T1000 (cell line): ENCODE data around the gene ZBTB24.
"Not testable (repeated sequence)": the region's sequence is repeated elsewhere in the genome, so short reads cannot be mapped to it uniquely, and the experiment has no call there.

Source experiments
- DNase-seq: peaks from one replicate; lab custom pipeline; 2025; ENCODE audit warnings: mixed read lengths; lab: John Stamatoyannopoulos, UW

Gene ZBTB24

DNA sequence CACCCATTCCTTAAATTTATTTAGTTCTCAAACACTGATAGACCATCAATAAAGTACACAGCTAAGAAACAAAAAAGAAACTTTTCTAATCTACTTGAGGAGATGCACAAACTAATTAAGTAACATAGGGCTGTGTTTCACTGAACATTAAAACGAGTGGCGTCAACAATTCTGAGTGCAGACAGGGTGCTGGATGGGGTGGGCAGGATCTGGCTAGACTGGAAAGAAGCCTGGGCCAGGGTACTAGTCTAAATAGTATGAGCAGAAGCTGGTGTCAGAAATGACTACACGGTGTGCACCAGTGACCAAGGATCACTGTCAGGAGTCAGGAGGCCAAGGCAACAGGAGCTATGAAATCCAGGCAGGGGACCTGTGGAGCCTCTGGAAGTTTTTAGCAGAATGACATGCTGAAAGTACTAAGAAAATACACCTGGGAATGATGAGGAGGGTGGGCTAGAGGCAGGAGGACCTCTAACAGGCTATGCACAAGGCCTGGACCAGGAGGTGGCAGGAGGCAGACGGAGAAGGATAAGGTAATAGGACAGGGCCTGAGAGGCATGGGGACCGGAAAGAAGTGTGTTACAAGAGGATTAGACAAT, 13.3 kb downstream of the ZBTB24 start:
- no peak for DNase-seq

DNA sequence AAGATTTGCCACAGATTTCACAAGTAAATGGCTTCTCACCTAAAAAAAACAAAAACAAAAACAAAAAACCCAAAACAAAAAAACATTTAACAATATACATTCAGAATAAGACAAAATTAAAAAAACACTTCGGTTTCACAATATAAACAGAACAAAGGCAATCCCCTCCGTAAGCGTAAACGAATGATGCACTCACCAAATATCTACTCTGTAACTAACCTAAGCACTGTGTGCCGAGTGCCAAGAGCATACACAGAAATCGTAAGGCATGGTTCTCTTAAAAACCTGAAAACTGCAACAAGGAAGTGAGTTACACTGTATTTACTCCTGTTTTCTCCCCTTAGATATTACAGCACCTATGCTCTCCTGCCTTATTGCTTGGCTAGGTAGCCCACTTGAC, 15.3 kb downstream of the ZBTB24 start:
- DNase-seq = no peak

DNA sequence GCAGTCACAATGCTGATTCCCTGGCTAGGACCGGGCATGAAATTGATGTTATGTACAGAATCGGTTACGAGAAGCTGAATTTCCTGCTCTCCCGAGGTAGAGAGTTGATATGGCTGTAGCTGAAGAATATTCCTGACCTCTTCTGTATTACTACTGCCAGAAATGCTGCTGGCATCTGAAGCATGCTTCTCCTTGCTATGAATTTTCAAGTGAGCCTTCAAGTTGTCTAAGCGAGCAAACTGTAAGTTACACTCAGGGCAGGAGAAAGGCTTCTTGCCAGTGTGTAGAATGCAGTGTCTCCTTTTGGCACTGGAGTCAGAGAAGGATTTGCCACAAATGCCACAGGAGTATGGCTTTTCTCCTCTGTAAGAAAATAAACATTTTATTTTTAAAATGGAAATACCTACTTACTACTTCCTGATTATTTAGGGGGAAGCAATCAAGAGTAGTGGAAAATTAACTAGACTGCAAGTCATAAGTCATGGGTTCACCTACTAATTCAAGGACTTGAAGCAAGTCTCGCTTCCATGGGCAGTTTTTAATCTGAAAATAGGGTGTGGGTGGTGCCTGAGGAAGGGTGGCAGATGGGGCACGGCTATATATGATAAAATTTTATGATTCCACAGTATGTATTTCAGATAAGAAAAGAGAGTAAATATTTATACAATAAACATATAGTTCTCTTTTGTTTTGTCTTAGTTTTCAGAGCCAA, 16.7 kb downstream of the ZBTB24 start:
- DNase-seq = no peak

DNA sequence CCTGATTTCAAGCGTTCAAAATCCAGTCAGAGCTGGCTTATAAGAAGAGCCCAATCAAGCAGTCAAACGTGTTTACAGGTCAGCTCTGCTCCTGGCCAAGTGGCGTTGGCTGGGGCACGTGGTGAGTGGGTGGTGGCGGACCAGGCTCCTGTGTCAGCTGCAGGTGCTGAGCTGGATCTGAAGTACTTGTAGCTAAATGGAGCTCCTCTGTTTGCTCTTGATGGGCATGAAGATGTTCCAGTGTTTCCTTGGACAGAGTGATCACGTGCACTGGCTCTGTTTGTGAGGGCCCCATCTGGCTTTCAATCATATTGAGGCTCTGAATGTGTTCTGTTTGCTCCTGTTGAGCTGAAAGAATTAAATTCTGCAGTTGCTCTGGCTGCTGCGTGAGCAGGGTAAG, 17.2 kb downstream of the ZBTB24 start:
- DNase-seq = no peak

DNA sequence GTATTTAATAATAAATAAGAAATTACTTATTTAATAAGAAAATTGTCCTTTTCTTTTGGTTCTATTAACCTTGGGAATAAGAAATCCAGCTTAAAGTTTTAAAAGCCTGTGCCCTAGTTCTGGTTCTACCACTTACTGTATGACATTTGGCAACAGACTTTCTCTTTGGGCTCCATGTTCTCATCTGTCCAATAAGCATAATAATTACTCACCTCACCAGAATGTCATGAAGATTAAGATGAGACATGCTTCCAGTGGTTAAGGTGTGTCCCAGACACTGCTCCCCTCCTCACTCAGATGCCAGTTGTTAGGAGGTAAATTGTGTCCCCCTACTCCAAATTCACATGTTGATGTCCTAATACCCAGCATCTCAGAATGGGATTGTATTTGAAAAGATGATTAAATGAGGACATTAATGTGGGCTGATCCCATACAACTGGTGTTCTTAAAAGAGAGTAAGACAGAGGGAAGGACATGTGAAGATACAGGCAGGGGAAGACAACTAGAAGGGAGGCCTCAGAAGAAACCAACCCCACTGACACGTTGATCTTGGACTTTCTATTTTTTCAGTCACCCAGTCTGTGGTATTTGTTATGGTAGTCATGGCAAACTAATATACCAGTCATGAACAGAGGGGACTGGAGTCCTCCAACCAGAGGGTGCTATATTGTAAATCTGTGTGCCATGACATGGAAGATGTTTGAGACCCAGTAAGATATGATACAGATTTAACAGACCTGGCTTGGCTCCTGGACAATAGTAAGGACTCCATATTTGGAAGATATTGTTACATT, 21.1 kb downstream of the ZBTB24 start:
- no peak for DNase-seq

DNA sequence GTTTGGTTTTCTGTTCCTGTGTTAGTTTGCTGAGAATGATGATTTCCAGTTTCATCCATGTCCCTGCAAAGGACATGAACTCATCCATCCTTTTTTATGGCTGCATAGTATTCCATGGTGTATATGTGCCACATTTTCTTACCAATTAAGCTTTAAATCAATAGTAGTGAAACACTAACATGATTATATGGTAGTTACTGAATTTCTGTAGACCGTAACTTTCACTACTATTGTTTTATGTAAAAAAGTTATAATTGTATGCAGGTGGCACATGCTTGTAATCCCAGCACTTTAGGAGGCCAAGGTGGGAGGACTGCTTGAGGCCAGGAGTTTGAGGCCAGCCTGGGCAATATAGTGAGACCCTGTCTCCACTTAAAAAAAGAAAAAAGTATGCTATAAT, 21.8 kb downstream of the ZBTB24 start:
- not testable (repeated sequence) for DNase-seq

DNA sequence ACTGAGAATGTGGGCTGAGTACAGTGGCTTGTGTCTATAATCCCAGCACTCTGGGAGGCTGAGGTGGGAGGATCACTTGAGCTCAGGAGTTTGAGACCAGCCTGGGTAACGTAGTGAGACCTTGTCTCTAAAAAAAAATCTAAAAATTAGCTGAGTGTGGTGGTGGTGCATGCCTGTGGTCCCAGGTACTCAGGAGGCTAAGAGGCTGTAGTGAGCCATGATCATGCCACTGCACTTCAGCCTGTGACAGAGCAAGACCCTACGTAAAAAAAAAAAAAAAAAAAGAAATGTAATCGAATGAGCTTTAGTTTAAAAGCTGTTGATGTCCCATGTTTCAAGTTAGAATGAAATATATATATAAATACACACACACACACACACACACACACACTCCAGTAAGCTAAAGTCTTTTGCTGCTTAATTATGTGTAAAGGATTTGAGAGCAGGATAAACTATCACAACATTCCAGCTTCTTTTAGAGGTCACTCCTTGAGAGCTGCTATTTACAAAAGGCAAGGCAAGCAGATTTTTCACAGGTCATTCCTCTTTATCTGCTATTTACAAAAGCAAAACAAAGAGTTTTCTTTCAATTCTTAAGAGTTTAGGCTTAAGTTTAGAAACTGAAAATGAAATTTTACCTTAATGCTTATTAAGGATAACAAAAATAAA, 22.7 kb downstream of the ZBTB24 start:
- no peak for DNase-seq

DNA sequence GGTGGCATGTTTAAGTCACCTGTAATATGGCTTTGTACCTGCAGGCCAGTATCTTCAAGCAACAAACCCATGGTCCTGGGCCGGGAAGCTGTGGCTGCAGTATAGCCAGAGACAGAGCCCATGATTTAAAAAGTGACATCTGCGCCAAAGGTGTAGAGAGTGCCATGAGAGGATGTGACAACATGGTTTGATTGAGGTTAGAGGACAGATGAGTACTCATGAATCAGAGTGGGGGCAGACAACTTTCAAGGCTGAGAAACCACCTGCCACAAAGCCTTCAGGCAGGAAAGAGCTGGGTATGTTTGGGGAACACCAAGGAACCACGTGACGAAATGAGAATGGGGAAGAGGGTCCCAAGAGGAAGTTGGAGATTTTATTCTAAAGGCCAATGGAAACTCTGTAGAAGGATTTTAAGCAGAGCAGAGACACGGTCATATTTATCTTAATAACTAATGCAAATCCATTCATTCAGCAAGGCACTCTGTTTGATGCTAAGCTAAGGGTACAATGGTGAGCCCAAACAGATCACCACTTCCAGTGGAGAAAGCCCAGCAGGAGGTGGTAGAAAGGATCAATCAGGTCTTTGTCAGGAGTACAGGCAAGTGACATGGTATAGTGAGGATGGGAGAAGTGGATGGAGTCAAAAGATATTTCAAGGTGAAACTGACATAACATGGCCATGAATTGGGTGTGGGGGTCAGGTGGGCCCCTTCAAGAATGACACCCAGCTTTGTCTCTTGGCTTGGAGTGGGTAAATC, 24.1 kb downstream of the ZBTB24 start:
- no peak for DNase-seq

DNA sequence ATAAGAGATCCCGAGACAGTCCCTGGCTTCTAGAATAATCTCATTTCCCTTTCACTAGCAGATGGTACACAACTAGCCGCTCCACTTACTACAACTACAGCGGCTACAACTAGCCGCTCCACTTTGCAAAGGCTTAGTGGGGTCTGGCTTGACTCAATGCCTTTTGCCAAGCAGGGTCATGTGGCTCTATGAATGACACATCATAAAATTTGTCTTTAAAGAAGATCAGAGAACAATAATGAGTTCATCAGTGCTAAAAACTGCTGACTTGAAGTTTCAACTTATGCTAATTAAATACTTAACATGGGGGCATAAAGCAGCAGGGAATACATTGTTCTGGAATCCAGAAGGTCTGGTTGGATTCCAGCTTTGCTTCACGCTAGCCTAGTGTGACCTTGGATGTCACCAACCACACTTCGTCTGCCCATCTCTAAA, 25.4 kb downstream of the ZBTB24 start:
- no peak for DNase-seq

DNA sequence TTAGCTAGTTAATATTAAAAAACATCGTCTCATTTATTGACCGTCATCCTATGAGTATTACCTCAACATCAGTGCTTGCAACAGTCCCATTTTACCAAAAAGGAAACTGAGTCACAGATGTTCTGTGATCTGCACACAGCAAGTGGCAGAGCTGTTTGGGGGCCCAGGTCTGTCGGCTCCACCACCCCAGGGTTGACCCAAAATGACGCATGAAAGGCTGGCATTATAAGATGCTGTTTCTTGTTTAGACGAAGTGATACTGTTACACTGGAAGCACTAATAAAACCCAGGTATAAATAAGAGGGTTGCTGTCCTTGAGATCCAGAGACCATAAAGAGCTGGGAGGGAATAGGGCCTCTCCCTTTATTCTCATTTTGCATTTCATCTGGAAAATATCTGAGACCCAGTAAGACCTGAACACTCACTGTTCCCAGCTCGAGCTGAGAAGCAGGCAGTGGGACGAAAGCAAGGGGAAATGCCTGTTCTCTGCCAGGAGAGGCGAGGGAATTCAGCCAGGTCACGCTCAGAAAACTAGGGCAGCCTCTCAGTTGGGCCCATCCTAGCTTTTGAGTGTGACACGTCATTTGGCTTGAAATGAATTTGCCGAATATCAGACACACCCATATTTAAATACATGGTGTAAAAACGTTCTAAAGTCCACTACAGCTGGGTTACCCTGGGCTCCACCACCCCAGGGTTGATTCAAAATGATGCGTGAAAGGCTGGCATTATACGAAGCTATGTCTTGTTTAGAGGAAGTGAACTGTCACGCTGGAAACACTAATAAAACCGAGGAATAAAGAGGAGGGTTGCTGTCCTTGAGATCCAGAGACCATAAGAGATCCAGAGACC, 26.1 kb downstream of the ZBTB24 start:
- DNase-seq = no peak

DNA sequence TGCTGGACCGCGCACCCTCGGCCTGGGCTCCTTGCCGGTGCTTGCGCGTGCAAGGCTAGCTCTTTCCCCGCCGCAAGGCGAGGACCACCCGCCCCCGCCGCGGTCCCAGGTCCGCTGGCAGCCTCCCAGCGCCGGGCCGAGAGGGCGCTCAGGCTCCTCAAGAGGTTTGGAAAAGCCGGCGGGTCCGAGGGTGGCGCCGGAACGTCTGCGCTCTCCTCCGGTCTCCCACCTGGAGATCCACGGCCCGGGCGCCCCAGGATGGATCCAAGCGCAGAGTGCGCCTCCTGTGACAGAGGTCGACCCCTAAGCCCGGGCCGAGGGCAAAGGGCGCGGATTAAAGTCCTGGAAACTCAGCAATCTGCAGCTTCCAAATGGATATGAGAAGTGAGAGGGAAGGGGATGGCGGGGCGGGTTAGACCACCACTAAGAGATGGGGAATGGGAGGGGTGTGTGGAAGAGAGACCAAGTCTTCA, 26.9 kb downstream of the ZBTB24 start:
- DNase-seq = no peak

DNA sequence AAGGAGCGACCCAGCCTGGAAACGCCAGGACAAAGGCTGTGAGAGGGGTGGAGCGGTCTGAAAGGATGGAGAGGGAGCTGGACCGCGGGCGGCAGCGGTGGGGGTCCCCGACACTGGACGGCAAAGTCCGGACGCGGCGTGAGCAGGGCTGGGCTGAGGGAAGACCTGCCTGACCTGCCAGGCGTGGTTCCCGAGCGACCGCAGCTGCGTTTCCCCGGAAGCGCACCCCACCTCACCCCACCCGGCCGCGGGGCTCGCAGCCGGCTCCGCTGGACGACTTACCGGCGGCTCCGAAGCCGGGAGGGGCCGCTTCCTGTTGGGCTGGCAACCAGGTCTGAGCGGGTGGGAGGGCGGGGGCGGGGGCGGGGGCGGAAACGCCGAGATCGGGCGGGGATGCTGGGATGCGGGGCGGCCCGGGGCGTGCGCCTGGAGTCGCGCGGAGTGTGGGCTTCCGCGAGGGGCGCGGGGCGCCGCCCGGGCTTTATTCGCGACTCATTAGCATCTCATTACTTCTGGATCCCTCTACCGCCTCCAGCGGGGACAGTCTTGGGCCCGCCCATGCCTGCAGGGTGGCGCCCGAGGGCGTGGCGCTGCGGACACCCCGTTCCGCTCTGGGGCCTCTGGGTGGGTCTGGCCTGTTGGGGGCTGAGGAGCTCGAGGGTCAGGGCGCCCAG, 27.4 kb downstream of the ZBTB24 start, which contains the start of gene MICAL1:
MICAL1 (minus strand) TSS at position 336 of the 674 bp plus-strand sequence. CDS start 1,576 bp downstream, outside the sequence.
- peak; percentile 64 for DNase-seq

DNA sequence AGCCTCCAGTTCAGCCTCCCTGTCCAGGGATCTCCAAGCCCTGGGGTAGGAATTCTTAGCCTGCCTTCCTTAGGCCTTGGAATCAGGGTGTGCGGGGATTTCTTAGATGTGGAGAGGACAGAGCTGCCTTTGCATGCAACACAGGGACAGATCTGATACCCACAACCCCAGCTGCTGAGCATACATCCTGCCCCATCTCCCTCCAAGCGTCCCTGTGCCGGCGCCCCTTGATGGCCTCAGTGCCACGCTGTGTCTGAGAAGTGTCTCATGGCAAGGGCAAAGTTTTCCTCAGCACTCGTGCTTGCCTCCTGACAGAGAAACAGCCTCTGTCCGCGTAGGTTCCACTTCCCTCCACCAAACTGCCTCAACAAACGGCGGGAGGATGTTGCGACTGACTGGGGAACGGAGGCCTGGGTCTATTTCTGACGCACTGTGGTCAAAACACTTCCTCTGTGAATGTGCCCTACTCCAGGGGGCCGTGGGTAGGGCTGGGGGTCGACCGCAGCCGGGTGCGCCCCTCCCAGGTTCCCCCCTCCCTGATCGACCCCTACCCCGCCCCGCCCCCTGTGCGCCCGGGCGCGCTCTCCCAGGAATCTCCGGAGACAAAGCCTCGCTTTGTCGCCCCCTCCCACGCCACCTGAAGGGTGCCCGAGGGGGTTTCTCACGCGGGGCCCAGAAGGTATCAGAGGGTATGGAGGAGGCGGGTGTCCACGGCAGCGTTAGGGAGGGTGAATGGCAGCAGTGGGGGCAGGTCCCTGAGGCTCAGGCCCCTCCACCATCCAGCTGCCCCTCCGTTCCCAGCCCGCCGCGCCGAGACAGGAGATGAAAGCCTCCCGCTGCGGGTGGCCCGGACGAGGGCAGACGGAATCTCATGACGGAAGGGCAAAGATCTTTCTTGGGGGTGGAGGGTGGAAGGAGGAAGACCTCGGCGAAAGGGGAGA, 28.3 kb downstream of the ZBTB24 start:
- no peak for DNase-seq

DNA sequence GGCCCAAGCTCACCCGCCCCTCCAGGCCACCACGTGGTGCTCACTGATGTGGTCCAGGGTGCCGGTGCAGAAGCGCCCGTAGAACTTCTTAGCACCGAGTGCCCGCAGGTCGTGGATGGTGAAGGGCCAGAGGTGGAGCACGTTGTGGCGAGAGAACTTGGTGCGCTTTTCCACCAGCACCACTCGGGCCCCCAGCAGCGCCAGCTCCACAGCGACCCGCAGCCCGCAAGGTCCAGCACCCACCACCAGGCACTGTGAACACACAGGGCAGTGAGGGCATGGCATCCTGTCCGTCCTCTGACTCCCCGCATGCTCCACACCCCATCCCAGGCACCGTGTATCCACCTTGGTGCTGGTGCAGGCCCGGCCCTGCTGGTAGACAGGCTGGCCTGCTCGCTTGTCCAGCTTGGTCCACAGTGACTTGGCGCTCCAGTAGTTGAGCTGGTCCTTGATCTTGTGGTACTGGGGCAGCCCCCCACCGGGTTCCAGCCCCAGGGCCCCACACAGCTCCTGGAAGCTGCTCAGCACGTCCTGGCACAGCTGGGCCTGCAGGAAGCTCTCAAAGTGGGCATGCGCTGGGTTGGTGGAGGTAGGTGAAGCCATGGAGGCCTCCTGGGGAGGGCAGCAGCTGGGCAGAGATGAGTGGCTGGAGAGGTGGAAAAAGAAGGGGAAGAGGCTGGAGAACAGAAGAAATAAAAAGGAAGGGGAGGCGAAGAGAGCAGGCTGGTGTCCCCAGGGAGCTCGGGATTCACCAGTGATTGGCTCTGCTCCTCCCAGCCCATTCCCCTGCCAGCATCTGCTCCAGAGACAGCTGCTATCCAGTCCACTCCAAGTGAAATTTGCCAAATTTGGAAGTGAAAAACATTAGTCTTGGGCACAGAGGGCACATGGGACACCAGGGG, 29.2 kb downstream of the ZBTB24 start:
- DNase-seq = no peak

DNA sequence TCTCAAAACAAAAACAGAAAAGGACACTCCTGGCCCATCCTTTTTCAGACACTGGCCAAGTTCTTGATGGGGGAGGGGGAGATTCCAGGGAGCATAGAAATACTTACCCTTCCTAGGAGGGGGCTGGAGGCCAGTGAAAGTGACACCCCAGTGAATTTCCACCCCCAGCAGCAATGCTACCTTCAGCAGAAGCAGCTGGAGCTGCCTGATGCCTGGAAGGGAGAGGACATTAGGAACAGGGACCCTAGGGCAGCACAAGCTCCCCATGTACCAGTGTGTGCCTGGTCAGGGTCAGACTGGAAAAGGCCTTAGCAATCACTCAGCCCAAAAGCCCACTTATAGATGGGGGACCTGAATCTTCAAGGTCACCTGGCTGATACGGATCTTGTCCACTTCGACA, 29.9 kb downstream of the ZBTB24 start:
- no peak for DNase-seq

DNA sequence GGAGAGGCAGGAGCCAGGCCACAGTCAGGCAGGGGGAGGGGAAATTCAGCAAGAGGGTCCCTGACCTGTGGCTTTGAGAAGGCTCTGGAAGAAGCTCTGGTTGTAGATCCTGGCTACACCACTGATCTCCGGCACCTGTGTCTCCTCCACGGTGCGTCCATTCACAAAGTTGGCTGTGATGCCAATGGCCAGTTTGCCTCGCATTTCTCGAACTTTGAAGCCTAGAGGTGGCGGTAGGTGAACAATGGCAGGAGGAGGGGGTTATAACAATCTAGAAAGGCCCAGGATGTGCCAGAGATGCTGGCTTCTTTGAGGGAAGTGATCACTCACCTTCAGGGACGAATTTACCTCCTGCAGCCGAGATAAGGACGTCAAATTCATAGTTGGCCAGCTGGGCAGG, 30.8 kb downstream of the ZBTB24 start:
- no peak for DNase-seq

DNA sequence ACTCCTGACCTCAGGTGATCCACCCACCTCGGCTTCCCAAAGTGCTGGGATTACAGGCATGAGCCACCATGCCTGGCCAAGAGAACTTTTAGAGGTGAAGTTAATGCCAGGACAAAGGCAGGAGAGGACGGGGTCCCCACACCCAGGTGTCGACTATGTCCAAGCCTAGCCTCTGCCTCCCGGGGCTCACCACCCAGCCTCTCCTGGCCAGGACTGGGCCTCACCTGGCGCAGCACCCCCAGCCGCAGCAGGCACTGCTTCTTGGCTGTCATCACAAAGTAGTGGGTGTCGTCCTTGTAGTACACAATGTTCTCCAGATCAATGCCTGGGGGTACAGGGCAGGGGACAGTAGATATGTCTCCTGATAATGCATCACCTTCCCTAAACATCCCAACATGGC, 31.6 kb downstream of the ZBTB24 start:
- no peak for DNase-seq

DNA sequence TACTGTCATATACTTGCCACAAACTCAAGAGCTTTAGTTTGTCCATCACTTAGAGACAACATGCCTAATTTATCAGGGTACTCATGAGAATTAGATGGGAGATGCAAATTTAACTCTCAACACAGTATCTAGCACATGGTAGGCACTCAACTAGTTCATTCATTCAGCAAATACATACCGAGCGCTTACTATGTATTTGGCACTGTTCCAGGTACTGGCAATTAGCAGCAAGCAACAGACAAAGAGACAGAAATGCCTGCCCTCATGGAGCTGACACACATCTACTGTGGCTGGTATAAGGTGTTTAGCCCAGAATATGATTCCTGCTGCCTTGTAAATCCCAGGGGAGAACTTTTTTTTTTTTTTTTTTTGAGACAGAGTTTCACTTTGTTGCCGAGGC, 32.2 kb downstream of the ZBTB24 start:
- no peak for DNase-seq
